Bladder microvascular endothelial cell (primary cell): ENCODE measurements around the gene KBTBD3. TPM values are rescaled to one million over a fixed set of nuclear protein-coding genes. Genes with fewer than 3 reads are reported as not detected.

Experiments
- total RNA-seq: library from RNA; depleted of rRNA; stranded (reverse); fragments of >200 nt; gene quantifications from 2 replicates; pipeline ENCODE4 v1.2.3, GENCODE V29; 2014

Gene KBTBD3, protein sequence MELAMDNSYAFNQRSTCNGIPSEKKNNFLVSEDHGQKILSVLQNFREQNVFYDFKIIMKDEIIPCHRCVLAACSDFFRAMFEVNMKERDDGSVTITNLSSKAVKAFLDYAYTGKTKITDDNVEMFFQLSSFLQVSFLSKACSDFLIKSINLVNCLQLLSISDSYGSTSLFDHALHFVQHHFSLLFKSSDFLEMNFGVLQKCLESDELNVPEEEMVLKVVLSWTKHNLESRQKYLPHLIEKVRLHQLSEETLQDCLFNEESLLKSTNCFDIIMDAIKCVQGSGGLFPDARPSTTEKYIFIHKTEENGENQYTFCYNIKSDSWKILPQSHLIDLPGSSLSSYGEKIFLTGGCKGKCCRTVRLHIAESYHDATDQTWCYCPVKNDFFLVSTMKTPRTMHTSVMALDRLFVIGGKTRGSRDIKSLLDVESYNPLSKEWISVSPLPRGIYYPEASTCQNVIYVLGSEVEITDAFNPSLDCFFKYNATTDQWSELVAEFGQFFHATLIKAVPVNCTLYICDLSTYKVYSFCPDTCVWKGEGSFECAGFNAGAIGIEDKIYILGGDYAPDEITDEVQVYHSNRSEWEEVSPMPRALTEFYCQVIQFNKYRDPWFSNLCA
- 2.4 and 4.7 TPM in 2 replicates for total RNA-seq

DNA sequence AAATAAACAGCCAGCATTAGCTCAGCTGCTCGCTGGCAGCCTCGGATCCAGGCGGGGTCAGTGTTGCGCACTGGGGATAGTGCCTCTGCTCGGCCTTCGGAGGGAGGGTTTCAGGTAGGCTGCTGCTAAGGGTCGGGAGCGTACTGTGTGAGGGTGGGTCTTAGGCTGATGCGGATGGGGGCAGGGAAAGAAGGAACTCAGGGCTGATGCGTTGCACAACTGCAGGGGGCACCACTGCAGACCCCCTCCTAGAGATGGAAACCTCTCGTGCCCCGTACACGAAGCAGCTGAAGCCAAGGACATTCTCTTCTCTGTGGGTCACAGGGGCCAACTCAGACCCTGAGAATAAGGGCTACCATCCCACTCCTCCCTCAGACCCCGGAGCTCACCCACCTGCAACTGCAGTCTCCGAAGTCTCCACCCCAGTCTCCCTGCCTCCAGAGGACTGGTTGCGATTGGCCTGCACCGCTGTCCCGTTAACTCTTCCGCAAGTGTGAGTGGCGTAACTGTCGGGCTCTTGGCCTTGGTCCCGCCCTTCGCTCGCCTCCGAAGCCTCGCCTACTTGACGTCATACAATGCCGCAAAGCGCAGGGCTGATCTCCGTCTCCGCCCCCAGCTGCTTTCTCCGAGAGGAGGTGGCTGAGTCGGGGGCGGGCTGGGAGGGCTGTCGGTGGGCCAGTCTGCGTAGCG lies at the start of gene KBTBD3:
Gene KBTBD3, minus strand, starts transcription at position 429 of the 690 bp plus-strand sequence. CDS start 18,250 bp downstream, outside the sequence.

DNA sequence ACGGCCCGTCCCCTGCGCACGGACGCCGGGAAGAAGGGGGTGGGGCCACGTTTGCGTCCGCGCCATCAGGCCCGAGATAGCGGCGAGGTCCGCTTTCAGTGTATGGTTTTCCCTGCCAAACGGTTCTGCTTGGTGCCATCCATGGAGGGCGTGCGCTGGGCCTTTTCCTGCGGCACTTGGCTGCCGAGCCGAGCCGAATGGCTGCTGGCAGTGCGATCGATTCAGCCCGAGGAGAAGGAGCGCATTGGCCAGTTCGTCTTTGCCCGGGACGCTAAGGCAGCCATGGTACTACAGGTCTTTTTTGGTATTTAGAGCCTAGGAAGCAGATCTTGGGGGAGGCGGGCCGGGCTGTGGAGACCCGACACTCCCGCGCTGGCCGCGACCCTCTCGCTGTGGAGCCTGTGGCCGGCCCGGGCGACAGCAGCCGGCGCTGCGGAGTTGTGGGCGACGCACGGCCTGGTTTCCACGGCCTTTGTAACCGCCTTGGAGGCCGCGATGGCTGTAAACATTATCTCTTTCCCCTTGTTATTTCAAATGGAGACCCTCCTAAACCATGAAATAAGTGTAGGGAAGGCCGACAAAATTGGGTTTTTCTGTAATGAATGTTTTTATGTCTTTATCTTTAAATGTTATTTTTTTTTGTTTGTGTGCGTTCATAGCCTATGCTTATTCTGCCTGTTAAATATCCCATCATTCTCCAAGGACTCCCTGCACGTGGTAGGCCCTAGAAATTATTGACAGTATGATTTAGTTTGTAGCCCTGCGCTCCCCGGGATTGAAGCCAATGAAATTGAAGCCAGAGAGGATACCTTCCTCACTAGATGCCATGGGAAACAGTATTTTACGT lies 685 bp upstream of the KBTBD3 start, which contains the start of gene AASDHPPT:
Gene AASDHPPT, plus strand, starts transcription at position 54 of the 847 bp plus-strand sequence. Its CDS starts 49 bp downstream, at position 103.

DNA sequence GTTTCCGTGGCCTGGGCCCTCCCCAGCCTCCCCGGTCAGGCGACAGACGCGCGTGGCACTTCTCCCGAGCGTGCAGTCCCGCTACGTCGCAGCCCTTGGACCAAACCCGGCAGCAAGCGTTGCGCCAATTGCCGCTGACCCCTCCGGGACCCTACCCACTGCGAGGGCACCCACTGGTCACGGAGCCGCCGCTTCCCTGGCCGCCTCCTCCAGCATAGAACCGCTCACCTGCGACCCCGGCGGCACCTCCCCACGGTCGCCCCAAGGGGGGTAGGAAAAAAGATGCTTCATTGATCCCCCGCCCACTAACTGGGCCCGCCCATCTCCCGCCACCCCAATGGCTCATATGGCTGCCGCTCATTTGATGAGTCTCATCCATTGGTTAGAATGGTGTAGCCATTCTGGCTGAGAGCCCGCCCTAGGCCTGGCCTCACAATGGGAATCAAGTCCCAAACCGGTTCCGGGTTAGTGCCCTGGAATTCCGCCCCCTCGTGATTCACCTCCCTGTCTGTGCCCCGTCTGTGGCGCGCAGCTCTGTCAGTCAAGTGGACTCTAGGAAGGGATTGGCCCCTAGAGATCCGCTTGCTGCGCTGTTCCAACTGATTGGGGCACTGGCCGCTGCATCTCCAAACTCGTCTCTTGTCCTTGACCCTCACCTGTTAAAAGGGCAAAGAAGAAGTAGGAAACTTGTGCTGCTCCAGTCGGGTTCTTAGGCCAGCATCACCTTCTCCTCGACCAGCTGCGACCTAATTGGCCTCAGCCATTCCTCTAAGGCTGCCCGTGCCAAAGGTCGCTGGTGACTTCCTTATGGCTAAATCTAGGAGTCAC lies 55.0 kb downstream of the KBTBD3 start, which contains the start of gene MSANTD4:
Gene MSANTD4, minus strand, starts transcription at position 274 of the 828 bp plus-strand sequence. CDS start 11,323 bp downstream, outside the sequence.

Other genes starting within 250 kb of the KBTBD3 start
- gene MSANTD4, start 55.1 kb downstream of the KBTBD3 start, total RNA-seq: 14.4 and 30.0 TPM in 2 replicates
- gene AASDHPPT, start 315 bp upstream of the KBTBD3 start, total RNA-seq: 27.2 and 47.7 TPM in 2 replicates